Measurements from ENCODE around the gene CYP2W1. TPM values are rescaled to one million over a fixed set of nuclear protein-coding genes. Genes with fewer than 3 reads are reported as not detected.

Gene CYP2W1
- 0.03 to 0.11 TPM in 2 of 5 replicates, not detected in the others for total RNA-seq (2022; extraction: Qiagen RNA extraction; ENCODE audit: low read depth)

DNA sequence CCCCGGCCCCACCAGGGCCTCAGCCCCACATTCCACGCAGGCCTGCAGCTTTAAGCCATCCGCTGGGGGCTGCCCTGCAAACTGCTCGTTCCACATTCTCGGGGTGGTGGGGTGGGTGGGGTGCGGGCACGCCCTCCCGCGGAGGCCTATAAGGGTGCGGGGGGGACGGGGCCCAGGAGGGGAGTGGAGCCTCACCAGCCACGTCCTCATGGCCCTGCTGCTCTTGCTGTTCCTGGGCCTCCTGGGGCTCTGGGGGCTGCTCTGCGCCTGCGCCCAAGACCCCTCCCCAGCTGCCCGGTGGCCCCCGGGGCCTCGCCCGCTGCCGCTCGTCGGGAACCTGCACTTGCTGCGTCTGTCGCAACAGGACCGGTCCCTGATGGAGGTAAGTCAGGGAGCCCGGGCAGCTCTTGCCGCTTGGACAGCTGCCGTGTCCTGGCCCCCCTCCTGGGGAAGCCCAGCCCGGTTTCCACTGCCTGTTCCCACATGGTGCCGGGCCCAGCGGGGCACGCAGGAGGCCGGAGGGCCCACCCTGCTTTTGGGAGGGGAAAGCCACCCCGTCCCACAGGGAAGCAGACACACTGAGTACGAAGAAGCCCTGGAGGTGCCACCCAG is at the start of gene CYP2W1:
Gene CYP2W1 (plus strand): TSS at position 178 of the 612 bp plus-strand sequence. CDS start 31 bp downstream, at position 209.

DNA sequence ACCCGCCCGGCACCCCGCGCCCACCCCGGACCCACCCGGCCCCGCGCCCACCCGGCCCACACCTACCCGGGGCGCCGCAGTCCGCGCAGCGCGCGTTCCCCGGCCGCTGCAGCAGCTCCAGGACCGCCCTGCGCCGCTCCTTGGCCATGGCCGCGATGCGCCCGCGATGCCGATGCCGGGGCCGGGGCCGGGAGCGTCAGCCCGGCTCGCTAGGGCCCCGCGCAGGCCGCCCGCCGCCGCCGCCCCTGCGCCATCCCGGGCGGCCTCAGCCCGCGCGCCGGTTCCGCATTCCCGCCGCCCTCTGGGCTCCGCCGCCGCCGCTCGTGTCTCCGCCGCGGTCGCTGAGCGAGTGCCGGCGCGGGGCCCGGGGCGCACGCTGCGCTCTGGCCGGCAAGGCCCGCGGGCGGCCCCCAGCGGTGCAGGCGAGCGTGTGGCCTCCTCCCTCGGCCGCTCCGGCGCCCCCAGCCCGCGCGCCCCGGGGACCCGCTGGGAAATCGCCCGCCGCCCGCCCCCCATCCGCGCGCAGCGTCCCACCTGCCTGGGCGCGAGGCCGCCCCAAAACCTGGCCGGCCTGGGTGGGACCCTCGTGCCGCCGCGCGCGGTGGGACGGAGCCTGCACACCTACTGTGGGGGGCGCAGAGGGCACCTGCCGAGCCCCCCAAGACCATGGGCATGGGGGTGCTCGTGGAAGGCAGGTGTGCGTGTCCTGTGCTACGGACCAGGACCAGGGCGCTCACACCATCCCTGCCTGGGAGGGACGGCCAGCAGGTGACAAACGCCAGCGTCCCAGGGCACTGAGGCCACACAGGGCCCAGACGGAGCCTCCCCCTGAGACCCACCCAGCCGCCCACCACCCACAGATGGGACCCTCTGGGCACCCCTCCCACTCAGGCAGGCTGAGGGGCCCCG is 28.4 kb upstream of the CYP2W1 start, which contains the start of gene ADAP1:
Gene ADAP1 (minus strand): TSS at position 351 of the 909 bp plus-strand sequence. CDS start 203 bp downstream, at position 148.

DNA sequence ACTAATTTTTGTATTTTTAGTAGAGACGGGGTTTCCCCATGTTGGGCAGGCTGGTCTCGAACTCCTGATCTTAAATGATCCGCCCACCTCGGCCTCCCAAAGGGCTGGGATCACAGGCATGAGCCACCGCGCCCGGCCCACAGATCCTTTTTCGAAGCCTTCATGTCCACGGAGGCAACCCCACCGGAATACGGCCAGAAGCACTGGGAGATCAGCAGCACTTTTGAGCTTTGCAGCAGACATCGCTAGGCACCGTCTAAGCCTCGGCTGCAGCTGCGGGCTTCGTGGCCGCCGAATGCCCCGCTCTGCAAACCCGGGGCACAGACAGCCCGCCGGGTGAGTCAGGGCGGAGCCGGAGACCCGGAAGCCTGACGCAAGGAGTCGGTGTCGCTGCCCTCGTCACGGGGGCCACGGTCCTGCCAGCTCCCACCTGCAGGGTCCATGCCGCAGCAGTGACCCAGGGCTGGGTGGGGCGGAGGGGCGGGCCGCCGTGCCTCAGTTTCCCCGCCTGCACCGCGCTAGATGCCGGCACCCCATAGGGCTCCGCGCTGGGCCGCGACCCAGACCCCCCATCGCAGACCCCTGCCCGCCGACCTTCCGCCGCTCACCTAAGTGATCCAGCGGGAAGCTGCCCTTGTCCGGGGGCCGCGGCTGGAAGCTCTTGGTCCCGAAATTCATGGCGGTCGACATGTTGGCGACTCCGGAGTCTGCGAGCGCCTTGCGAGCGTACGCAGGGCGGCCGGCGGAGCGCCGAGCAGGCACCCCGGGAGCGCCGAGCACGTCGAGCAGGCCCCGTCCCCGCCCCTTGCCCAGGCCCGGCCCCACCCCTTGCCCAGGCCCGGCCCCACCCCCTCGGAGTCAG is 7.9 kb upstream of the CYP2W1 start, which contains the start of gene COX19:
Gene COX19 (minus strand): TSS at position 730 of the 862 bp plus-strand sequence. CDS start 40 bp downstream, at position 690.

Other genes starting within 250 kb of the CYP2W1 start
- 82.0 to 101 TPM (median 95.8 TPM) in 5 replicates for gene SUN1, start 150.7 kb upstream of the CYP2W1 start, total RNA-seq (2022; extraction: Qiagen RNA extraction; ENCODE audit: low read depth)
- 38.2 to 65.9 TPM (median 53.4 TPM) in 5 replicates for gene GET4, start 106.6 kb upstream of the CYP2W1 start, total RNA-seq (2022; extraction: Qiagen RNA extraction; ENCODE audit: low read depth)
- gene ADAP1, start 28.5 kb upstream of the CYP2W1 start, total RNA-seq (2022; extraction: Qiagen RNA extraction; ENCODE audit: low read depth), result 3.8 to 5.7 TPM (median 4.1 TPM) in 5 replicates
- gene COX19, start 7.6 kb upstream of the CYP2W1 start, total RNA-seq (2022; extraction: Qiagen RNA extraction; ENCODE audit: low read depth), result 5.5 to 6.8 TPM (median 5.9 TPM) in 5 replicates
- 2.0 to 2.3 TPM (median 2.1 TPM) in 5 replicates for gene GPR146, start 61.4 kb downstream of the CYP2W1 start, total RNA-seq (2022; extraction: Qiagen RNA extraction; ENCODE audit: low read depth)
- 0.64 to 1.1 TPM (median 0.79 TPM) in 5 replicates for gene GPER1, start 104.9 kb downstream of the CYP2W1 start, total RNA-seq (2022; extraction: Qiagen RNA extraction; ENCODE audit: low read depth)
- 51.4 to 65.0 TPM (median 61.0 TPM) in 5 replicates for gene ZFAND2A, start 177.0 kb downstream of the CYP2W1 start, total RNA-seq (2022; extraction: Qiagen RNA extraction; ENCODE audit: low read depth)
- 0.07 to 0.08 TPM in 2 of 5 replicates, not detected in the others for gene UNCX, start 249.7 kb downstream of the CYP2W1 start, total RNA-seq (2022; extraction: Qiagen RNA extraction; ENCODE audit: low read depth)

Data from A549 treated with DMSO at 1 μM for 4 hours (cell line).